HG02938 (cell line): ENCODE data around the gene H6PD.
"Not testable (repeated sequence)": the region's sequence is repeated elsewhere in the genome, so short reads cannot be mapped to it uniquely, and the experiment has no call there.

ENCODE experiments used
- ATAC-seq: cut with Tn5 transposase; IDR thresholded peaks from one replicate; pipeline ENCODE4 v1.9.1; 2021; ENCODE audit warnings: mild to moderate bottlenecking, moderate library complexity; ENCODE audit not compliant: unreplicated experiment

Gene H6PD

GRCh38 chr1:9294405-9294773 is 59.8 kb downstream of the H6PD start:
- ATAC-seq, result no peak

DNA sequence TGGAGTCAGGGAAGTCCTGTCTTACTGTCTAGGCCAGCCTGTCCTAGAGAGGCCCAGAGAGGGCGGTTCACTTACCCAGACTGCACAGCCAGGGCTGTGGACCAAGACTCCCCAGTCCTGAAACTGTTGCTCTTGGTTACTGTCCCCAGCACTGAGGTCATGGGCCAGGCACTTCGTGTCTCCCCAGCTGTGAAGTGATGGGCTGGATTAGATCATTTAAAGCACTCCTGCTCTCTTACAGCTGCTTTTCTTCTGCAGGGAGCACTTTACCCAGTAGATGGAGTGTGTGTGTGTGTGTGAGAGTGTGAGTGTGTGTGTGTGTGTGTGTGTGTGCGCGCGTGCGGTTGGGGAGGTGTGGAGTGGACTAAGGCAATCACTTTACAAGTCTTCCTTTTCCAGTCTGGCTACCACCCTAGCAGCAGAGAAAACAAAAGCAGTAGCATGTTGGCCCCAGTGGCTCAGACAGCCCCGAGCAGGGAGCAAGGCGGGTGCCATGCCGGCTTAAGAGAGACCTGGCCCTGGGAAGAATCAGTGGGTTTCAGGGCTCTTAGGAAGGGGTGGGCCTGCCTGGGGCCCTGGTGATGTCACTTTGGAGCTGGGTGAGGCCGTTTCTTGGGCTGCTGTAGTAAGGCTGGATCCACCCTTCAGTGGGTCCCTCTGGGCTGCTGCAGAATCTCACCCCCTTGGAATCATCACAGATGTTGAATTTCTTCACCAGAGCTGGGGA is 60.5 kb downstream of the H6PD start:
- no peak for ATAC-seq

DNA sequence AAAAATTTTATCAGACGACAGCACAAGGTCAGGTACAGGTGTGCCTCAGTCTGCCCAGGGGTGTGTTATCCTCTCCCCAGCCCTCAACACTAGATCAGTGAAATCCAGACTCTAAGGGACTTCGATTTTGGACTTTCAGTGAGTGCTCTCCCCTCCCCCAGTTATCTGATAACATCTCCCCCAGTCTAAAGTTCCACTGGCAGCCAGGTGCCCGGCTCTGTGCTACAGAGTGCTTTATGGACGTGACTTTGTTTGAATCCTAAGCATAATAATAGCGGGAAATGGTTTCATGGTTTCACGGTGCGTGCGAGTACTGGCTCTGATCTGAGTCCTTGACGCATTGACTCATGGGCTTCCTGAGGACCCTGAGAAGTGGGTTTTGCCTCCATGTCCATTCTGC is 61.3 kb downstream of the H6PD start:
- no peak for ATAC-seq

- no peak for ATAC-seq
These were observed 62.3 kb downstream of the H6PD start for GRCh38 chr1:9296850-9297249.

- ATAC-seq, result no peak
These were observed 63.3 kb downstream of the H6PD start for GRCh38 chr1:9297831-9298230.

GRCh38 chr1:9298282-9298681 is 63.7 kb downstream of the H6PD start:
- ATAC-seq, result no peak

GRCh38 chr1:9299571-9300541 is 65.3 kb downstream of the H6PD start:
- ATAC-seq, result not testable (repeated sequence)

DNA sequence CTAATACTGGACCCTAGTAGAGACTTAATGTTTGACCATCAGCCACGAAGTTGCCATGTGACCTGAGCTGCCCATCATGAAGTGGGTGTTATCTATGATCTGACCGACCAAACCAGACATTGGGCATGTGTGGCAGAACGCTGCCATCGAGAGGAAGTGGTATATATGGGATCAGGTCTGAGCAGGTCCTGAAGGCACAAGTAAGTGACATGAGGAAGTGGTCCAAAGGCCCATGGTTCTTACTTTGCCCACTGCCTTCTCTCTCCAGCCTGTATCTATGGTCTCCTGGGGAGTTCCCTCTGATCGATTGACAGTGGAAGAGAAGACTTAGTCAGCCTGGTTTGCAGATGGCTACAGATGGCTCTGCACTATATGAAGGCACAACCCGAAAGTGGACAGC is 66.0 kb downstream of the H6PD start:
- ATAC-seq, result no peak

DNA sequence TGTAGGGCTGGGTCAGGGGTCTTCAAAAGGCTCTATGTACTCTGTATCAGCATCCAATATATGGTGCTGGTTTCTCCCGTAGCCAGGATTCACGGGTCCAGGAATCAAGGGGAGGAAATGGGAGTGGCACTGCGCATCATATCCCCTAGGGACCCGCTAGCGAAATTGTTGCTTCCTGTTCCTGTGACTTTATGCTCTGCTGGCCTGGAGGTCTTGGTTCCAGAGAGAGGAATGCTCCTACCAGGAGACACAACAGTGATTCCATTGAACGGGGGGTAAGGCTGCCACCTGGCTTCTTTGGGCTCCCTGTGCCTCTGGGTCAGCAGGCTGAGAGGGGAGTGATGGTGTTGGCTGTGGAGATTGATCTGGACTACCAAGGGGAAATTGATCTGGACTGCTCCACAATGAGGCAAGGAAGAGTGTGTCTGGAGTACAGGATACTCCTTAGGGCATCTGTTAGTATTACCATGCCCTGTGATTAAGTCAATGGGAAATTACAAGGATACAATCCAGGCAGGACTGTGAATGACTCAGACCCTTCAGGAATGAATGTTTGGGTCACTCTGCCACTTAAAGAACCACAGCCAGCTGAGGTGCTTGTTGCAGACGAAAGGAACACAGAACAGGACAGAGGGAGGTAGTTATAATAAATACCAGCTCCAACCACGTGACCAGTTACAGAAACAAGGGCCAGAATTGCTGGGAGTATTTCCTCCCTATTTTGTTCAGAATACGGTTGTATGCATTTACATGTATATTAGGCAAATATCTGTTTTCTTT is 68.4 kb downstream of the H6PD start:
- no peak for ATAC-seq

DNA sequence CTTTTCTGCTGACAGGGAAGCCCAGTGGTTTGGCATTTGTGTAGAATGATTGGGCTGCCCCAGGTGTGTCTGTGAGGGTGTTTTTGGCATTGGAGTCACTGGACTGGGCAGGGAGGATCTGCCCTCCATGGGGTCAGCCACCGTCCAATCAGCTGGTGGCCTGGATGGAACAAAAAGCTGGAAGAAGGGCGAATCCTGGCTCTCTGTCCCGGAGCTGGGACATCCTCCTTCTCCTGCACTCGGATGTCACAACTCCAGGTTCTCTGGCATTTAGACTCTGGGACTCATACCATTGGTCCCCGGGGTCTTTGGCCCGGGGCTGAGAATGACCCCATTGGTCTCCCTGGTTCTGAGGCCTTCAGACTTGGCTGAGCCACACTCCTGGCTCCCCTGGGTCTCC is 69.3 kb downstream of the H6PD start:
- ATAC-seq, result no peak

- ATAC-seq, result no peak
These were observed 70.6 kb downstream of the H6PD start for GRCh38 chr1:9305216-9305615.

DNA sequence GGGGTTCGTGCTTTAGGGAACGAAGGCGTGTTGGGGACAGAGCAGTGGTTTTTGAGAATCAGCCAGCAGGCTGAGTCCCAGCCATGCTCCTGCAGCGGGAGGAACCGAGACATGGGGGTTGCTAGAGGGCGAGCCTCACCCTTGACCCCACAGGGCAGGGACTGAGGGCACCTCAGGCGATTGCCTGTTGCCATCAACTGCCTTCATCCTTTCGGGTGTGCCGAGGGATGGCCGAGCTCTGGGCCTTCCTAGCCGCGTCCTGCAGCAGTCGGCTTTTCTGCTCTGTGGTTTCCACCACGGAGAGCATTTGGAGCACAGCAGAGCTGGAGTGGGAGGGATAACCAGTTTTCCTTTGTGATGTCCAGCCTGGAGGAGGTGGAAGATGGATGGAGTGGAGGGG is 71.4 kb downstream of the H6PD start:
- ATAC-seq, result no peak

- no peak for ATAC-seq
These were observed 72.7 kb downstream of the H6PD start for GRCh38 chr1:9307303-9307702.

GRCh38 chr1:9308236-9308785 is 73.7 kb downstream of the H6PD start:
- no peak for ATAC-seq

DNA sequence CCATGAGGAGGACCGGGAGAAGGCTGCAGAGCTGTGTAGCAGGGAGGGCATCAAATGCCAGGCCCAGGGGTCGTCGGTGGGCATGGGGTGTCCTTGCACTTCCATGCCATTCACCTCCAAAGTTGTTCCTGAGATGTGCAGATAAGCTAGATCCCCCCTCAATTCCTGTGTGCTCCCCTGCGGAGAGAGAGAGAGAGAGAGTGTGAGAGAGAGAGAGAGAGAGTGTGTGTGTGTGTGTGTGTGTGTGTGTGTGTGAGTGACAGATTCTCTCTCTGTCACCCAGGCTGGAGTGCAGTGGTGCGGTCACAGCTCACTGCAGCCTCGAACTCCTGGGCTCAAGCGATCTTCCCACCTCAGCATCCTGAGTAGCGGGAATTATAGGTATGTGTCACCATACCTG is 74.5 kb downstream of the H6PD start:
- no peak for ATAC-seq

- ATAC-seq, result no peak
These were observed 75.4 kb downstream of the H6PD start for GRCh38 chr1:9309991-9310390.

DNA sequence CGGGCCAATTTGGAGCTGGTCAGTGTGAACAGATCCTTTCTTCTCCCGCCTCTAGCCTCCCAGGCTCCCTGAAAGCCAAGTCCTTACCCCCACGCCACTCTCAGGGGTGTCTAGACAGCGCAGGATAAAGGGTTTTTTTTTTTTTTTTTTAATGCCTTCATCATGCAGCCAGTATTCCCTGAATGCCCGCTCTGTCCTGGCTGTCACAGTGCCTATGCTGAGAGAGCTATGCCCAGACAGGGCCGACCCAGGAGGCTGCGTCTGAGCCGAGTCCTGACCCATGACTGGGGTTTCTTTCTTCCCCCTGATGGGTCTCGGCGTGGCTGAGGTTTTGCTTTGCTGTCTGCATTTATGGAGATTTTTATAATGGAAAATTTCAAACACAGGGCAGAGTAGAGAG is 76.5 kb downstream of the H6PD start:
- no peak for ATAC-seq

- no peak for ATAC-seq
These were observed 76.9 kb downstream of the H6PD start for GRCh38 chr1:9311479-9311878.

DNA sequence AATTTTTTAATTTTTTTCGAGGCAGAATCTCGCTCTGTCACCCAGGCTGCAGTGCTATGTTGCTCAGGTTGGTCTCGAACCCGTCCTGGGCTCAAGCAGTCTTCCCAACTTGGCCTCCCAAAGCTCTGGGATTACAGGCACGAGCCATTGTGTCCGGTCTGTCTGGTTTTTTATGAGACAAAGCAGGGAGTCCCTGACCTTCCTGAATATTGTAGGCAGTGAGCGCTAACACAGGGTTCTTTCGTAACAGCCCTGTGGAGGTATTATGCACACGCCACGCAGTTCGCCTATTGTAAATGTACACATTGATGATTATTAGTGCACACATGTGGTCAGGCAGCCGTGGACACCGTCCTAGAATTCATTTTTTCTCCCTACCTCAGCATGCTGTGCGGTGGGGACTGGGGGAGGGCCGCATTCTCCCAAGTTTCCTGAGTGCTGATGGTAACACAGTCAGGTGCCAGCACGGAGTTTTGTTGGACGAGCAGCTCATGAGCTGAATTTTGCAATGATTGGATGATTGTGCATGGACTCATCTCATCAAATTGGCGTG is 77.7 kb downstream of the H6PD start:
- no peak for ATAC-seq

DNA sequence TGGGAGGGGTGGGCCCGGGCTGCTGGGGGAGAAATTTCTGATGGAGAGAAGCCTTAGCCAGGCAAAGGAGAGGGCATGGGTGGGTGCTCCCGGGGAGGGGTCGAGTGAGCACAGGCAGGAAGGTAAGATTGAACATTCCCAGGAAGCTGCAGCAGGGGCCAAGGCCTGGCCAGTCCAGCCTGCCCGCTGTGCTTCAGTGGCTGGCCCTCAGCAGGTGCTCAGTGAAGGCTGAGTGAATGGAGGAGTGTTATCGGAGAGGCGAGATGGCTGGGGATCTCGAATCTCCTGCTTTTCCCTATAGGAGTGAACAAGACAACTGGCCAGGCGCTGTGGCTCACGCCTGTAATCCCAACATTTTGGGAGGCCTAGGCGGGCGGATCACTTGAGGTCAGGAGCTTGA is 79.0 kb downstream of the H6PD start:
- ATAC-seq, result no peak

- no peak for ATAC-seq
These were observed 79.5 kb downstream of the H6PD start for GRCh38 chr1:9314111-9314510.
